ENCODE results near the gene NOP10.
"Not testable (repeated sequence)": the region's sequence is repeated elsewhere in the genome, so short reads cannot be mapped to it uniquely, and the experiment has no call there.

The NOP10 gene

DNA sequence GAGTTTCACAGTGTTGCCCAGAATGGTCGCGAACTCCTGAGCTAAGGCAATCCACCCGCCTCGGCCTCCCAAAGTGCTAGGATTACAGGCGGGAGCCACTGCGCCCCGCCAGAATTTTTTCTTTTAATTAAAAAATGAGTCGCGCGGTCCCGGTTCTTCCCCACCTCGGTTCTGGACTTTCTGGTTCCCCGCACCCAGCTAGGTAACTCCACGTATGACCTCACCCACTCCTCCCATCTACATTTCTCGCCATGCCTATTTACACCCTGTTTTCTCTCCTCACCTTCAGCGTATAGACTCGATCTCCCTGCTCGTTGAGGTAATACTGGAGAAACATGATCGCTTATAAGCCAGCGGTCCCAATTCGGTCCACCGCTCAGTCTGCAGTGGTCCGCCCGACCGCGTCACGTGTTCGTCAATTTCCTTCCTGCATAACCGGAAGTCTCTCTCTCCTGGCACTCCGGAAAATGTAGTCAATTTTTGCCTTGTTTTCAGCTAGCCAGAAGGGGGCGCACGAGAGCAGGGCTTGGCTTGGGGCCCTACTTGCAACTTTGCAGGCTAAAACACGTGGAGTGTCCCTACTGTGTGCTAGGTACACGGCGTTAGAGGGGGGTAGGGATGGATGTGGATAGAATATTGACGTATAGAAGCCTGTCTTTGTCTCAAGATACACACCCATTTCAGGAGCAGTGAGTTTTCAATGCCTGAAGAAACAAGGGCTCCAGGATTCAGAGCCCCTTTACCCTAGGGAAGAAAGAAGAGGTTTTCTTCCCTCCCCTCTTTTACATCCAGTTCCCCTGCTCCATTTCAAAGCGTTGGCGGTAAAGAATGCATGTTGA lies at the start of gene NOP10, which contains the start of gene NUTM1:
NOP10 (minus strand) TSS at position 400 of the 839 bp plus-strand sequence; CDS start at position 337, 63 bp downstream.
NUTM1 (plus strand) TSS at position 579 of the 839 bp plus-strand sequence. CDS start 382 bp downstream, outside the sequence.
- TF ChIP-seq, protein P1, sequence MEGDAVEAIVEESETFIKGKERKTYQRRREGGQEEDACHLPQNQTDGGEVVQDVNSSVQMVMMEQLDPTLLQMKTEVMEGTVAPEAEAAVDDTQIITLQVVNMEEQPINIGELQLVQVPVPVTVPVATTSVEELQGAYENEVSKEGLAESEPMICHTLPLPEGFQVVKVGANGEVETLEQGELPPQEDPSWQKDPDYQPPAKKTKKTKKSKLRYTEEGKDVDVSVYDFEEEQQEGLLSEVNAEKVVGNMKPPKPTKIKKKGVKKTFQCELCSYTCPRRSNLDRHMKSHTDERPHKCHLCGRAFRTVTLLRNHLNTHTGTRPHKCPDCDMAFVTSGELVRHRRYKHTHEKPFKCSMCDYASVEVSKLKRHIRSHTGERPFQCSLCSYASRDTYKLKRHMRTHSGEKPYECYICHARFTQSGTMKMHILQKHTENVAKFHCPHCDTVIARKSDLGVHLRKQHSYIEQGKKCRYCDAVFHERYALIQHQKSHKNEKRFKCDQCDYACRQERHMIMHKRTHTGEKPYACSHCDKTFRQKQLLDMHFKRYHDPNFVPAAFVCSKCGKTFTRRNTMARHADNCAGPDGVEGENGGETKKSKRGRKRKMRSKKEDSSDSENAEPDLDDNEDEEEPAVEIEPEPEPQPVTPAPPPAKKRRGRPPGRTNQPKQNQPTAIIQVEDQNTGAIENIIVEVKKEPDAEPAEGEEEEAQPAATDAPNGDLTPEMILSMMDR (IDR thresholded peaks at IDR 0.05; ENCODE audit: insufficient read depth, low read length, poor library complexity, severe bottlenecking), result peak; percentile 96
- Histone ChIP-seq H3K27me3 (replicated peaks; ENCODE audit: control insufficient read depth, insufficient read depth, low read length) (no peaks in the 10 kb centered on the region), H3K36me3 (ENCODE audit: control insufficient read depth, insufficient read depth, low read length) (no peaks in the 10 kb centered on the region; the same call in 1 of the 2 replicates), H3K4me3 (replicated peaks; ENCODE audit: low read depth, low read length) (peak within 1 kb of the TSS; percentile 88)
- peak; percentile 87 for DNase-seq (ENCODE audit: extremely low read depth, insufficient read length)

DNA sequence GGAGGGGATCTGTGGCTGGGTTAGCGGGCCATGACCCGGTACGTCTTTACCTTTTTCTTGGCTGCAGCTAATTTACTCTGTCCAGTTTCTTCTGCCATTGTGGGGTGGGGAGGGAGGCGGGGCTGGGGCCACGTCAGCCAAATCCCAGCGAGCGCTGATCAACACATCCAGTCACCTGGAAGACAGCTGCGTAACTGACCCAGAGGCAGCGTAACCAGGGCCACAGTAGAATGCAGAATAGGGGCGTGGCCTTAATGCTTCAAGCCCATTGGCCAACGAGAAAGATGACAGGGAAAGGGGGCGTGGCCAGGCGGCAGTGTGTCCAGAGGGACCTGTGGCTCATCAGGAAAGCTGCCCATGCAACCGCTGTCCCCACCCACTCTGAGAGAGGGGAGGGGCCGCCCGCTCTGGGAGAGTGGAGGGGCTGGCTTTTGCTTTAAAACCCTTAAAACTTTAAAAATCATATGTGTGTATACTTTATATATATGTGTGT lies 46.7 kb upstream of the NOP10 start:
- H3K36me3 ChIP-seq (ENCODE audit: control insufficient read depth, insufficient read depth, low read length); H3K4me3 ChIP-seq (replicated peaks; ENCODE audit: low read depth, low read length); H3K27me3 ChIP-seq (replicated peaks; ENCODE audit: control insufficient read depth, insufficient read depth, low read length); DNase-seq (ENCODE audit: extremely low read depth, insufficient read length): not testable (repeated sequence)

DNA sequence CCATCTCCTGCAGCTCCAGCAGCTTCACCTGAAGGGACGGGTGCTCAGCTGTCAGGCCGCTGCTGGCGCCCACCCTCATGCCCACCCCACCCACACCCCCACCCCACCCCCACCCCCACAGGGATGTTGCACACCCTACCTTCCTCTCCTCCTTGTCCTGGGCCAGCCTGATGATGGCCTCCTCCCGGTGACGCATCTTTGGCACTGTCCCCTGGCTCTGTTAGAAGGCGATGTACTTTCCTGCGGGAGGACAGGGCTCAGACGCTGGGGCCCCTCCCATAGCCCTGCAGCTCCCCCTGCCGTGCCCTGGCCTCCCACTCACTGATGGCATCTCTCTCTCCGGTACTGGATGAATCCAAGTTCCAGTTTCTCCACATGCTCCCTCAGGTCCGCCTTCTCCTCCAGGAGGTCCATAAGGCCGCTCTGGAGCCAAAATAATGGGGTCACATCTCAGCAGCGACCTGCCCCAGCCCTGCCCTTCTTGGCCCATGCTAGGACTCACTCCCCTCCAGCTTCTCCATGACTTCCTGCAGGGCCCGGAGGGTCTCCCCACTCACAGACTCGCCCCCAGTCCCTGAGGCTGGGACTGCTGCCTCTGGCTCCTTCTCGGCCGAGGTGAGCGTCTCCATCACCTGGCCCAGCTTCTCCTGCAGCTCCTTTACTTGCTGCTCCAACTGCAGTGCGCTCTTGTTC lies 39.0 kb upstream of the NOP10 start:
- H3K36me3 ChIP-seq (ENCODE audit: control insufficient read depth, insufficient read depth, low read length); DNase-seq (ENCODE audit: extremely low read depth, insufficient read length); H3K27me3 ChIP-seq (replicated peaks; ENCODE audit: control insufficient read depth, insufficient read depth, low read length): not testable (repeated sequence)

DNA sequence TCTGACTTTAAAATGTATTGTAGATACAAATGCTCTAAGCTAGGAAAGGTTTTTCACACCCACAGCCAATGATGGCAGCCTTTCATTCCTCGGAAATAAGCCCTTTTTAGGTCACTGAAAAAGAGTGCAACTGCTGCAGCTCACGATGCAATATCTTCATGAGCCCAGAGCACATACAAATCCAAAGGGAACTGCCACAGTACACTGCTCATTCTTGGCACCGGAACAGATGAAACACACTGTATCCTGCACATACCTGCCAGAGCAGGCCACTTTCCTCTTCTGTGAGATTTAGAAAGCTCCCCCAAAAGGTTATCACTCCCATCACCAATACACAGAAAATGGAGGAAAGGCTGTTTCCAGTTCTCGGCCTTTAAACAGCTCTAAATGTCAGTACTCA lies 37.6 kb upstream of the NOP10 start:
- H3K4me3 ChIP-seq (replicated peaks; ENCODE audit: low read depth, low read length); H3K36me3 ChIP-seq (ENCODE audit: control insufficient read depth, insufficient read depth, low read length); H3K27me3 ChIP-seq (replicated peaks; ENCODE audit: control insufficient read depth, insufficient read depth, low read length); DNase-seq (ENCODE audit: extremely low read depth, insufficient read length): not testable (repeated sequence)

More for the DNA sequence above, 39.0 kb upstream of the NOP10 start:
- not testable (repeated sequence) for H3K4me3 ChIP-seq (replicated peaks; ENCODE audit: low read depth, low read length)

DNA sequence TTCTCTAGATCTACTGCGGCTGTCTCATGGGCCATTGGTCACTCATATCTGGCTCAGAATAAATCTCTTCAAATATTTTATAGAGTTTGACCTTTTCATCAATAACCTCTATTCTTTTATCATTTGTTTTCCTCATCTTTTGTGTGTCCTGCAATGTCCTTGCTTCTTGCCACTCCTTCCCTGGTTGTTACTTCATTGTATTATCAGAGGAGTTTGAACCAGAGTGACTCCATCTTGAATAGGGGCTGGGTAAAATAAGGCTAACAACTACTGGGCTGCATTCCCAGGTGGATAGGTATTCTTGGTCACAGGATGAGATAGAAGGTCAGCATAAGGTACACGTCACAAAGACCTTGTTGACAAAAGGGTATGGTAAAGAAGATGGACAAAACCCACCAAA lies 33.9 kb upstream of the NOP10 start:
- TF ChIP-seq, protein P1 (IDR thresholded peaks at IDR 0.05; ENCODE audit: insufficient read depth, low read length, poor library complexity, severe bottlenecking), result no peak
- no peaks in the 10 kb centered on the region for H3K27me3 ChIP-seq (replicated peaks; ENCODE audit: control insufficient read depth, insufficient read depth, low read length)
- no peak overlapping the region for H3K4me3 ChIP-seq (replicated peaks; ENCODE audit: low read depth, low read length)
- DNase-seq (ENCODE audit: extremely low read depth, insufficient read length), result no peak
- no peaks in the 10 kb centered on the region for H3K36me3 ChIP-seq (ENCODE audit: control insufficient read depth, insufficient read depth, low read length)

DNA sequence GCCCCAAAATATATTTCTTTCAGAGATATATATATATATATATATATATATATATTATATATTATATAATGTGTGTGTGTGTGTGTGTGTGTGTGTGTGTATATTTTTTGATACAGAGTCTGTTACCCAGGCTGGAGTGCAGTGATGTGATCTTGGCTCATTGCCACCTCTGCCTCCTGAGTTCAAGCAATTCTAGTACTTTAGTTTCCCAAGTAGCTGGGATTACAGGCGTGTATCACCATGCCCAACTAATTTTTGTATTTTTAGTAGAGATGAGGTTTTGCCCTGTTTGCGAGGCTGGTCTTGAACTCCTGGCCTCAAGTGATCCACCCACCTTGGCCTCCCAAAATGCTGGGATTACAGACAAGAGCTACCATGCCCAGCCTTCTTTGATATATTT lies 32.6 kb upstream of the NOP10 start:
- not testable (repeated sequence) for H3K4me3 ChIP-seq (replicated peaks; ENCODE audit: low read depth, low read length); DNase-seq (ENCODE audit: extremely low read depth, insufficient read length)

DNA sequence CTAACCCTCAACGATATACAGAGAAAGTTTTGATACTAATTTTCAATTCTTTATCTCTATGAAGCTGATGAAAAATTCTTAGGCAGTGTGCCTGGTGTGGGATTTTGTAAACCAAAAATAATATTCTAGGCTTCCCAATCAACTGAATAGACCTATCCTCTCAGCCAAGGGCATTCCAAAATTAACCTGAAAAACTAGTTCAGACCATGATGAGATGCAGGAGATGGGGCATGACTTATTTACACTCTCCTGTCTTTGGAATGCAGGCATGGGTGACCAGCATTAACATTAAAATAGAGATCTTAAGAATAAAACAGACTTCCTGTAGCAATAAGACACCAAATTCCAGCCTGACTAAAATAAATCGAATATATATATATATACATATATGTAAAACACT lies 31.9 kb upstream of the NOP10 start:
- no peaks in the 10 kb centered on the region for H3K36me3 ChIP-seq (ENCODE audit: control insufficient read depth, insufficient read depth, low read length)
- TF ChIP-seq, protein P1 (IDR thresholded peaks at IDR 0.05; ENCODE audit: insufficient read depth, low read length, poor library complexity, severe bottlenecking), result no peak

More for the DNA sequence above, 32.6 kb upstream of the NOP10 start:
- H3K36me3 ChIP-seq (ENCODE audit: control insufficient read depth, insufficient read depth, low read length); H3K27me3 ChIP-seq (replicated peaks; ENCODE audit: control insufficient read depth, insufficient read depth, low read length): not testable (repeated sequence)

More for the DNA sequence above, 31.9 kb upstream of the NOP10 start:
- no peaks in the 10 kb centered on the region for H3K27me3 ChIP-seq (replicated peaks; ENCODE audit: control insufficient read depth, insufficient read depth, low read length)
- H3K4me3 ChIP-seq (replicated peaks; ENCODE audit: low read depth, low read length), result no peak overlapping the region
- DNase-seq (ENCODE audit: extremely low read depth, insufficient read length), result no peak
